Astrocyte (in vitro differentiated cells and primary cell): Measurements from ENCODE around the gene RALGPS1.

Experiments used
- EZH2 ChIP-seq: IDR thresholded peaks from 2 replicates; pipeline ENCODE4 v1.6.1; 2012; ENCODE audit warnings: mild to moderate bottlenecking, low read length, inconsistent platforms; ENCODE audit not compliant: insufficient read depth
- TF ChIP-seq, protein P1 (sequence below): IDR thresholded peaks from 2 replicates; pipeline ENCODE4 v1.5.1; 2011; ENCODE audit warnings: low read depth, mild to moderate bottlenecking, inconsistent platforms, low read length, moderate library complexity; ENCODE audit not compliant: insufficient read depth

DNA sequence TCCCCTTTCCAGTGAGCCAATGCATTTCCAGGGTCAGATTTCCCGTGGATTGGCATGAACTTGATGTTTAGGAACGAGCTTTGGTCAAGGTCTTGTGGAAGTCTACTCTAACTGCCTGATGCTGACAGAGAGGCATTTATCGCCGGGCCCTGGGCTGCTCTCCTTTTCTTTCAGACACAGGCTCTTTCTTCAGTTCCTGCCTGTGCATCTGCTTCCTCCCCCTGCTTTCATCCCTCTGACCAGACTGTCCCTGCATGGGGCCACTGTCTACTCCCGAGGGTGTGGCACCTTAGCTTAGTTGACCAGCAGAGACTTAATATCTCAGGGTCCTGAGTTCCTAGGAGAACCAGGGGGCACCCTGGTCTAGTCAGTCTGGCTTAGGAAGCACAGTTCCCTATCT is 41.2 kb downstream of the RALGPS1 start:
- TF ChIP-seq, protein P1, sequence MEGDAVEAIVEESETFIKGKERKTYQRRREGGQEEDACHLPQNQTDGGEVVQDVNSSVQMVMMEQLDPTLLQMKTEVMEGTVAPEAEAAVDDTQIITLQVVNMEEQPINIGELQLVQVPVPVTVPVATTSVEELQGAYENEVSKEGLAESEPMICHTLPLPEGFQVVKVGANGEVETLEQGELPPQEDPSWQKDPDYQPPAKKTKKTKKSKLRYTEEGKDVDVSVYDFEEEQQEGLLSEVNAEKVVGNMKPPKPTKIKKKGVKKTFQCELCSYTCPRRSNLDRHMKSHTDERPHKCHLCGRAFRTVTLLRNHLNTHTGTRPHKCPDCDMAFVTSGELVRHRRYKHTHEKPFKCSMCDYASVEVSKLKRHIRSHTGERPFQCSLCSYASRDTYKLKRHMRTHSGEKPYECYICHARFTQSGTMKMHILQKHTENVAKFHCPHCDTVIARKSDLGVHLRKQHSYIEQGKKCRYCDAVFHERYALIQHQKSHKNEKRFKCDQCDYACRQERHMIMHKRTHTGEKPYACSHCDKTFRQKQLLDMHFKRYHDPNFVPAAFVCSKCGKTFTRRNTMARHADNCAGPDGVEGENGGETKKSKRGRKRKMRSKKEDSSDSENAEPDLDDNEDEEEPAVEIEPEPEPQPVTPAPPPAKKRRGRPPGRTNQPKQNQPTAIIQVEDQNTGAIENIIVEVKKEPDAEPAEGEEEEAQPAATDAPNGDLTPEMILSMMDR = no peak
- TF ChIP-seq EZH2 = no peak
